ENCODE measurements around the gene DDB1. TPM values are rescaled to one million over a fixed set of nuclear protein-coding genes. Genes with fewer than 3 reads are reported as not detected.
A peak's percentile ranks its signal among the peaks of the same experiment; 100 is the strongest.

DDB1 gene
- total RNA-seq, 2 donors from 2014 or later, result 147 to 184 TPM

DNA sequence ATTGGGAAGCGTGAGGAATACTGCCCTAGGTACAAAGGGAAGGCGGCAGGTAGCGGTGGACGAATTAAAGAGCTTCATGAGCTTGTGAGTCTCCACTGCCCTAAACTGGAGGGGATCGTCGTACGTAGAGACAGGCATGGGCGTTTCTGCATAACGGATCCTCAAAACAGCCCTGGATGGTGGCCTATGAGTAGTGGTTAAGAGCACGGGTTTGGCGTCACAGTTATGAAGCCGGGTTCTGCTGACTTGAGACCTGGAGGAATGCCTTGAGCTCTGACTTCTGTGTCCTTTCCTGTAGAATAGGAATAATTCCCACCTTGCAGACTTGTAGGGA, 29.6 kb upstream of the DDB1 start:
- Mint-ChIP-seq H3K4me1 (peaks cover 21% of the 10 kb centered on the region), H3K36me3 (ENCODE audit: low read depth) (no peaks in the 10 kb centered on the region), H3K27ac (peak overlapping the region; percentile 99), H3K27me3 (no peaks in the 10 kb centered on the region), H3K4me3 (peak overlapping the region; percentile 97)
- peak; percentile 43 for ATAC-seq
- peak in 1 of 3 donors; percentile 14 for DNase-seq
- no peaks in the 10 kb centered on the region for H3K9me3 ChIP-seq (ENCODE audit: control insufficient read depth, low read length, poor library complexity, severe bottlenecking)

DNA sequence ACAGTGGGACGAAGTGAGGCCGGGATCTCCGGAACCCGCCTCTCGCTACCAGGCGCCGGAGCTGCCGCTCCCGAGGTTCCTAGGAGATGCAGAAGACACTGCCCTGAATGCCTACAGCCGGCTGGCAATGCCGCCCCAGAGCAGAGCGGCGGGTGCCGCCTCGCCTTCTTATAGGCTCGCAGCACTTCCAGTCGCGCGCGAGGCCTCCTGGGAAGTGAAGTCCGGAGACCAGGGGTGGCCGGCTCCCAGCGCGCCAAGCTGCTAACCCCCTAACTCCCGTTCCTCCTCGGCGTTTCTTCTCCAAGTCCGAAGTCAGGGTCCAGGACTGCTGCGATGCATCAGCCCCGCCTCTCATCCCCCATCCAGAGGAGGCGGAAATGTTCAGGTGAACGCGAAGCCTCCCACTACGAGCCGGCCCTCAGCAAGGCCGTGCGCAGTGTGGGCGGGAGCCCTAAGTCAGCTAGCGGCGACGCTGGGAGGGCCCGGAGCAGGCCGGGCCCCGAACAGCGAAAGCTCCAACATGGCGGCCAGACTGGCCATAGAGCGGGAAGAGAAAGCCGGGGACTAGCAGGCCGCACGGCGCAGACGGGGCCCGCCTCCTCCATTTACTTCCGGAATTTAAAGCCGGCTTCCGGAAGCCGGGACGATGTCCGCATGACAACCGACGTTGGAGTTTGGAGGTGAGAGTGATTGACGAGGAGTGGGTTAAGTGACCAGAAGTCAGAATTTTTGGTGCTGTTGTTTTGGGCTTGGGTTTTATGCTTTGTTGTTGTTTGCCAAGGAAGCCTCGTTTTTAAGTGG, 29.0 kb upstream of the DDB1 start, which contains the start of the genes CYB561A3 and TMEM138:
Gene CYB561A3 (minus strand): TSS at position 142 of the 801 bp plus-strand sequence. CDS start 5,169 bp downstream, outside the sequence.
Gene TMEM138 (plus strand): TSS at position 634 of the 801 bp plus-strand sequence. CDS start 2,017 bp downstream, outside the sequence.
- Mint-ChIP-seq H3K27ac (peak within 1 kb of the TSS; percentile 99), H3K4me1 (peaks cover 21% of the 10 kb centered on the region), H3K36me3 (ENCODE audit: low read depth) (no peaks in the 10 kb centered on the region), H3K4me3 (peak within 1 kb of the TSS; percentile 97), H3K27me3 (no peaks in the 10 kb centered on the region)
- ATAC-seq (peak; percentile 90), DNase-seq (peak; percentile 73 to 79 (median 78))
- H3K9me3 ChIP-seq (ENCODE audit: control insufficient read depth, low read length, poor library complexity, severe bottlenecking), result no peaks in the 10 kb centered on the region

DNA sequence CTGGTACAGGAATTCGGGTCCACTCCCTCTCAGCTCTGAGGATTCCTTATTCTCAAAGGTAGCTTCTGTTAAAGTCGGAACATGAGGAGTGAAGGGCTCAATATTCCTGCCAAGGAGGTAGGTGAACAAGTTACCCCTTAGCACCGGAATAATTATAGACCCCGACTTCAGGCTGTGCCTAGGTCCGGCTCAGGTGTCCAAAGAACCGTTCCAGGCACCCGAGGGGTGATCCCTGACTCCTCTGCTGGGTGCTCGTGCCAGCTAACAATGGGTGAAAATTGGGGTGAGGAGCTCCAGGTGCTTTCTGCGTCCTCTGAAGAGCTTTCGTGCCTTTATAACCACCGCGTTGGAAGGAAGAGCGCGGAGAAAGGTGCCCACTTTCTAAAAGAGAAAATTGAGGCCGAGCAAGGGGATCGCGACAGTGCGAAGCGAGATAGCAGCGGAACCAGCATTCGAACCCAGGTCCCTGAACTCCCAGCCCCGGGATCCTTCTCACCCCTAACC, 28.4 kb upstream of the DDB1 start:
- H3K4me3 Mint-ChIP-seq, result peak overlapping the region; percentile 97
- peak overlapping the region; percentile 99 for H3K27ac Mint-ChIP-seq
- H3K4me1 Mint-ChIP-seq, result peaks cover 21% of the 10 kb centered on the region
- peak; percentile 0 for ATAC-seq
- DNase-seq, result no peak
- no peaks in the 10 kb centered on the region for H3K27me3 Mint-ChIP-seq
- no peaks in the 10 kb centered on the region for H3K36me3 Mint-ChIP-seq (ENCODE audit: low read depth)
- H3K9me3 ChIP-seq (ENCODE audit: control insufficient read depth, low read length, poor library complexity, severe bottlenecking), result no peaks in the 10 kb centered on the region

DNA sequence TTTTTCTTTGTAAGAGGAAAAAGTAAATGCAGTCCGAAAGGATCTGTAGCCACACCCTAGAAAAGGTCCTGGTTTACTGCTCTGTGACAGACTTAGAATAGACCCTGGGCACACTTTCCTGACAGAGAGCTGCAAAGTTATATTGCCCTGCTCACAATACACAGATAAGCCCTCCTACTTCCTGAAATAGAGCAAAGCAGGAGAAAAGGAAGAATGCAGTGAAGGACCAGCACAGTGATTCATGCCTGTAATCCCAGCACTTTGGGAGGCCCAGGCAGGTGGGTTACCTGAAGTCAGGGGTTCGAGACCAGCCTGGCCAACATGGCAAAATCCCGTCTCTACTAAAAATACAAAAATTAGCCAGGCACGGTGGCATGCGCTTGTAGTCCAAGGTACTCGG, 26.6 kb upstream of the DDB1 start:
- no peak for ATAC-seq
- no peaks in the 10 kb centered on the region for H3K9me3 ChIP-seq (ENCODE audit: control insufficient read depth, low read length, poor library complexity, severe bottlenecking)
- DNase-seq, result no peak
- Mint-ChIP-seq H3K4me3 (peak overlapping the region; percentile 47), H3K4me1 (peaks cover 23% of the 10 kb centered on the region), H3K27me3 (no peaks in the 10 kb centered on the region), H3K36me3 (ENCODE audit: low read depth) (no peaks in the 10 kb centered on the region), H3K27ac (peak overlapping the region; percentile 1)

DNA sequence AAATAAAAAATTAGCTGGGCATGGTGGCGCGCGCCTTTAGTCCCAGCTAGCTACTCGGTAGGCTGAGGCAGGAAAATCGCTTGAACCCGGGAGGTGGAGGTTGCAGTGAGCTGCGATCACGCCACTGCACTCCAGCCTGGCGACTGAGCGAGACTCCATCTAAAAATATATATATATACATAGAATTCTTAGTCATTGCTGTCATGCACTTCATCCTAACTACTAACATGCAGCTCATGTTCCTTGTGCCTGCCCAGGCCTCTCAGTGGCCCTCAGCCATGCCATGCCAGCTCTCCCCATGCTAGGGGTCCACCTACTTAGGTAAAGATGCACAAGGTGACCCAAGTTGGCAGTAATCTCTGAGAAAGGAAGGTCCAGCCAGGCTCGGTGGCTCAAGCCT, 25.7 kb upstream of the DDB1 start:
- DNase-seq (no peak), ATAC-seq (no peak)
- Mint-ChIP-seq H3K4me3 (no peak overlapping the region), H3K27me3 (no peaks in the 10 kb centered on the region), H3K36me3 (ENCODE audit: low read depth) (peaks cover under 1% of the 10 kb centered on the region), H3K4me1 (peaks cover 19% of the 10 kb centered on the region), H3K27ac (no peak overlapping the region)
- H3K9me3 ChIP-seq (ENCODE audit: control insufficient read depth, low read length, poor library complexity, severe bottlenecking), result no peaks in the 10 kb centered on the region

DNA sequence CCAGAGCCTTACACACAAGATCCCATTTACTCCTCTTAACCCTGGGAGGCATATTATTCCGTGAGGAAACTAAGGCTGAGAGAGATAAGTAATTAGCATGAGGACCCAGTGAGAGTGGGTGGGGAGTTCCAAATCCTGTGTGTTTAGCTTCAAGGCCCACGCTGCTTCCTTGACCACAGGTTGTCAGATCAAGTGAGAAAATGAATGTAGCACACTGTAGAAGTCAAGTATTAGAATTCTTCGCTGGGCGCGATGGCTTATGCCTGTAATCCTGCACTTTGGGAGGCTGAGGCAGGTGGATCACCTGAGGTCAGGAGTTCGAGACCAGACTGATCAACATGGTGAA, 25.0 kb upstream of the DDB1 start:
- peaks cover 3% of the 10 kb centered on the region for H3K36me3 Mint-ChIP-seq (ENCODE audit: low read depth)
- no peak for DNase-seq
- H3K4me3 Mint-ChIP-seq, result no peak overlapping the region
- no peaks in the 10 kb centered on the region for H3K27me3 Mint-ChIP-seq
- H3K4me1 Mint-ChIP-seq, result peaks cover 20% of the 10 kb centered on the region
- ATAC-seq, result no peak
- H3K9me3 ChIP-seq (ENCODE audit: control insufficient read depth, low read length, poor library complexity, severe bottlenecking), result no peaks in the 10 kb centered on the region
- H3K27ac Mint-ChIP-seq, result peak overlapping the region; percentile 69

DNA sequence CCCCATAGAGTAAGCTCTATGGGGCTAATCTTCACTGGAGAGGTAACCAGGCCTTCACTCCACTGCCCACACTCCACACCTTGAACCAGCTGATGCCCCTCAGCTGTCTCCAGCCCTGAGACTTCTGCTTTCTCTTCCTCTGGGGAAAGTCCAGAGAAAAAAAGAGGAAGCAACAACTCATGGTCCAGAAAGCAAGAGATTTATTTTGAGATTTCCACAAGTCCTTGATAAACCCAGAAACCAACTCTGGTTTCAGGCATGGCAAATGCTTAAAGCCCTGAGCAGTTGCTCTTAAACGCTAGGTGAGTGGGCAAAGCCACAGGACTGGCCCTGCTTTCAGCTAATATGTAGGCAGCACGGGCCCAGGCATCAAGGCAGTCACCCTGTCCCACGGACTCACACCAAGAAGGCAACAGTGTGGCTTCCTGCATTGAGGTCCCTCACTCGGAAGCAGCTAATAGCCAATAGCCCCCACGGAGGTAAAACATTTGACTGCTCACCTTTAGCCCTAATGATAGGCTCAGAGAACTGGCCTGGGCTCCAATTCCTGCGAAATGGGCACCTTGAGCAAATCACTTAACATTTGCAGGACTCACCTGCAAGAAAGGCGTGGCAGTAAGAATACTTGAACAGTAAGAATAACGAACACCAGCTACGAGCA, 24.5 kb upstream of the DDB1 start:
- ATAC-seq, result no peak
- H3K36me3 Mint-ChIP-seq (ENCODE audit: low read depth), result peaks cover 3% of the 10 kb centered on the region
- H3K4me3 Mint-ChIP-seq, result no peak overlapping the region
- H3K27me3 Mint-ChIP-seq, result no peaks in the 10 kb centered on the region
- H3K4me1 Mint-ChIP-seq, result peaks cover 15% of the 10 kb centered on the region
- H3K9me3 ChIP-seq (ENCODE audit: control insufficient read depth, low read length, poor library complexity, severe bottlenecking), result no peaks in the 10 kb centered on the region
- DNase-seq, result no peak
- H3K27ac Mint-ChIP-seq, result peak overlapping the region; percentile 69

DNA sequence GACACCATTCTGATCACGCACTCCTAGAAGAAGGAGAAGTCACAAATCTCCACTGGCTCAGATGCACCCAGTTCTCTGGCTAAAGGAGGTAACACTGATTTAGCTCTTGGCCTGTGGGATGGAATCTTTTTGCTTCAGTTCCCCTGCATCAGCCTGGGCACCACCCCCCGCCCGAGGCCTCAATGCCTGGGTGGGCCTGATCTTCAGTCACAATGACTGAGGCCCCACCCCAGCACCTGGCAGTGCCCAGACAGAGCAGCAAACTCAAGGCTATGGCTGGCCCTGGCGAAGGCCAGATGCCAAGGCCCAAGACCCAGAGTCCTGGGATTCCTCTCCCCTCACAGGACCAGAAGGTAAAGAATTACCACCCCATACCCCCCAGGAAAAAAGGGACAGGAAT, 23.8 kb upstream of the DDB1 start:
- H3K36me3 Mint-ChIP-seq (ENCODE audit: low read depth), result peaks cover 3% of the 10 kb centered on the region
- DNase-seq (no peak), ATAC-seq (no peak)
- H3K4me3 Mint-ChIP-seq, result no peak overlapping the region
- H3K4me1 Mint-ChIP-seq, result peaks cover 13% of the 10 kb centered on the region
- H3K27ac Mint-ChIP-seq, result peak overlapping the region; percentile 87
- no peaks in the 10 kb centered on the region for H3K9me3 ChIP-seq (ENCODE audit: control insufficient read depth, low read length, poor library complexity, severe bottlenecking)
- no peaks in the 10 kb centered on the region for H3K27me3 Mint-ChIP-seq

DNA sequence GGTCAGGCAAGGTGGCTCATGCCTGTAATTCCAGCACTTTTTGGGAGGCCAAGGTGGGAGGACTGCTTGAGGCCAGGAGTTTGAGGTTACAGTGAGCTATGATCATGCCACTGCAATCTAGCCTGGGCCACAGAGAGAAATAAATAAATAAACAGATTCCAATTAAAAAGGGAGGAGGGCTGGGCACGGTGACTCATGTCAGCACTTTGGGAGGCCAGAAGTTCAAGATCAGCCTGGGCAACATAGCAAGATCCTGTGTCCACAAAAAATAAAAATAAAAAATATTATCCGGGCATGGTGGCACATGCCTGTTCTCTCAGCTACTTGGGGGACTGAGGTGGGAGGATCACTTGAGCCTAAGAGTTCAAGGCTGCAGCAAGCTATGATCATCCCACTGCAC, 21.3 kb upstream of the DDB1 start:
- H3K9me3 ChIP-seq (ENCODE audit: control insufficient read depth, low read length, poor library complexity, severe bottlenecking), result no peaks in the 10 kb centered on the region
- Mint-ChIP-seq H3K27me3 (no peaks in the 10 kb centered on the region), H3K27ac (no peak overlapping the region), H3K4me1 (peaks cover 10% of the 10 kb centered on the region), H3K4me3 (no peak overlapping the region), H3K36me3 (ENCODE audit: low read depth) (peaks cover 5% of the 10 kb centered on the region)
- DNase-seq, result no peak
- no peak for ATAC-seq

DNA sequence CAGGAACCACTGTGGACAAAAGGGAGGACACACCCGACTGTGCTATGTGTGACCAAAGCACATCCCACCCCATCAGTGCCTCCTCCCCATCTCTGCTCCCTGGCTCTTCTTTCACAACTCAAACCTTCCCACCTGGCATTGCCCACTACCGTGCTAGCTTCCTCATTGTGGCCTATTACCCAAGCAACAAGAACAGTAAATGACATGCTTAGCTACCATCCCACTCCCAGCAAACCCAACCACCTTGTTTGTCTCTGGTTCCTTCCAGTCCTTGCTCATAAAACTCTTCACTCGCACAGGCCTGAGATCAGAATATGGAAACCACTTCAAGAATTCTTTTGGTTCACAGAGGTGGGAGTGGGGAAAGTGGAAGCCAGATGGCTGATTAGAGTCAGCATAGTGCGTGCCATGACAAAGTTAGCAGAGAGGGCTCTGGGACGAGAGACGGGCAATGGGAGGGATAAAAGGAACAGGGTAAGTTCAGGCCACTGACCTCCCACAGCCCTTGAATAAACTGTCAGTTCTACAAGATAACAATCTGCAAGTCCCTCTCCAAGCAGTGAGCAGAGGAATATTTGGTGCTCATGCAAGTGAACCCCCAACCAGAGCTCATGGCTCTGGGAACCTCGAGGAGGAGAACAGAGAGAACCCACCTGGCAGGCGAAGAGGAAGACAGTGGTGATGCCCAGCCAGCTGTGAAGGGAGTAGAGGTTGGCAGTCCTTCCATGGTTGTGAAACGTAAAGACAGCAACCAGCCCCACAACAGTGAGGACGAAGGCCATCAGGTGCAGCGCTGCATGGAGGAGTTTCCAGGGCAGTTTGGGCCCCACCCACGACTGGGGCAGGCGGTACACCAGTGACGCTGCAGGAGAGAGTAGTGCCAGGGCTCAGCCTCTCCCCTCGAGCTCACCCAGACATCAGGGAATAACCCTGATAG, 20.5 kb upstream of the DDB1 start:
- H3K27ac Mint-ChIP-seq, result no peak overlapping the region
- DNase-seq, result no peak
- H3K4me3 Mint-ChIP-seq, result no peak overlapping the region
- no peaks in the 10 kb centered on the region for H3K27me3 Mint-ChIP-seq
- peaks cover 5% of the 10 kb centered on the region for H3K36me3 Mint-ChIP-seq (ENCODE audit: low read depth)
- no peak for ATAC-seq
- peaks cover 10% of the 10 kb centered on the region for H3K4me1 Mint-ChIP-seq
- no peaks in the 10 kb centered on the region for H3K9me3 ChIP-seq (ENCODE audit: control insufficient read depth, low read length, poor library complexity, severe bottlenecking)

DNA sequence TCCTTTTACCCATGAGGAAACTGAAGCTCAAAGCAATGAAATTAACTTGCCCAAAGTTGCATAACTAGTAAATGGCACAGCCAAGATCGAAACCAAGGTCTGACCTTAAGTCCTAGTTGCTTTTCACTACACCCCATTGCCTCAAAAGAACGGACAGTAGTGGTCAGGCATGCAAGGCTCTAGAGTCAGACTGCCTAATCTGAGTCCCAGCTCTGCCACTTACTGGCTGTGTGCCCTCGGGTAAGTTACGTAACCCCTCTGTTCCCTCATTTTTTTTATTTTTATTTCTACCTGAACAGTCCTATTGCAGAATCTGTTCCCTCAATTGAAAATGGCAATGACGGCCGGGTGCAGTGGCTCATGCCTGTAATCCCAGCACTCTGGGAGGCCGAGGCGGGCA, 19.1 kb upstream of the DDB1 start:
- no peaks in the 10 kb centered on the region for H3K27me3 Mint-ChIP-seq
- no peaks in the 10 kb centered on the region for H3K9me3 ChIP-seq (ENCODE audit: control insufficient read depth, low read length, poor library complexity, severe bottlenecking)
- peaks cover 5% of the 10 kb centered on the region for H3K36me3 Mint-ChIP-seq (ENCODE audit: low read depth)
- ATAC-seq, result no peak
- no peak for DNase-seq
- peaks cover 10% of the 10 kb centered on the region for H3K4me1 Mint-ChIP-seq
- no peak overlapping the region for H3K27ac Mint-ChIP-seq
- H3K4me3 Mint-ChIP-seq, result no peak overlapping the region

DNA sequence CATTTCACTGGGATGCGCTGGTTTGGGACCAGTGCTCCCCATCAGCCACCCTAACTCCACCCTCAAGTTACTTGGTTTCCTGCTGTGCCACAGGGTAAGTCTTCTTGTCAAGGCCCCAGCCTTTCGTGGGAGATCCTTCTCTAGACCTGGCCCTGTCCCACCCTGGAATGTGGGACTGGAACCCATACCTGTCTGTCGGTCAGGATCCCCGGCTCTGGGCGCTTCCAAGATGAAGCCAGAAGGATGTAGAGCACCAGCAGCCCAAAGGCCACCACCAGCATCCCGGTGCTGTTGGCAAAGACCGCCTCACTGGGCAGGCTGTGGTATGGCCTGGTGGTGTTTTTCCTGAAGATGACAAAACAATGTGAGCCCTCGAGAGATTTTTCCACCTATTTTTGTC, 17.9 kb upstream of the DDB1 start:
- no peak overlapping the region for H3K27ac Mint-ChIP-seq
- peaks cover 15% of the 10 kb centered on the region for H3K4me1 Mint-ChIP-seq
- DNase-seq (no peak), ATAC-seq (no peak)
- no peaks in the 10 kb centered on the region for H3K27me3 Mint-ChIP-seq
- no peak overlapping the region for H3K4me3 Mint-ChIP-seq
- H3K9me3 ChIP-seq (ENCODE audit: control insufficient read depth, low read length, poor library complexity, severe bottlenecking), result no peaks in the 10 kb centered on the region
- peaks cover 5% of the 10 kb centered on the region for H3K36me3 Mint-ChIP-seq (ENCODE audit: low read depth)

DNA sequence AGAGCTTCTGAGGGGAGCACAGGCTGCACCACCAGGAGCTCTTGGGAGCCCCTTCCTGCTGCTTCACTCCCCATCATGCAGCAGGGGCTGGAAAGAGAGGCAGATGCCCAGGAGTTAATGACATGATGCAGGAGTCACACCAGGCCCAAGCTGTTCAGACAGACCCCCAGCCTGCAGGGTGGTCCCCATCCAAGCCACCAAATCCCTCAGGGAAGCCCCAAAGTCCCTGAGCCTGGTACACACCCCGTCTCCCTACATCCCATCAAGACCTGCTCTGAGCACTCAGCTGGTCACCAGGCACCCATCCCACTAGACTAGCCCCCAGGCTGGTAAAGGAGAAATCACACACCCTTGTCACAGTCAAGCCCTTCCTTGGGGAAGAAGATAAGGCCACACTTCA, 17.4 kb upstream of the DDB1 start:
- no peak for ATAC-seq
- H3K4me3 Mint-ChIP-seq, result no peak overlapping the region
- H3K9me3 ChIP-seq (ENCODE audit: control insufficient read depth, low read length, poor library complexity, severe bottlenecking), result no peaks in the 10 kb centered on the region
- H3K27me3 Mint-ChIP-seq, result no peaks in the 10 kb centered on the region
- peaks cover 5% of the 10 kb centered on the region for H3K36me3 Mint-ChIP-seq (ENCODE audit: low read depth)
- no peak overlapping the region for H3K27ac Mint-ChIP-seq
- no peak for DNase-seq
- H3K4me1 Mint-ChIP-seq, result peaks cover 15% of the 10 kb centered on the region

All from T-helper 17 cell (primary cell).